Iris pigment epithelial cell (primary cell): Measurements from ENCODE around the gene EME2.
A peak's percentile ranks its signal among the peaks of the same experiment; 100 is the strongest.
"Not testable (repeated sequence)": the region's sequence is repeated elsewhere in the genome, so short reads cannot be mapped to it uniquely, and the experiment has no call there.

Experiments
- DNase-seq: peaks from one replicate; pipeline ENCODE4 v3.0.0-alpha.2; 2011; ENCODE audit warnings: low read depth

Gene EME2

DNA sequence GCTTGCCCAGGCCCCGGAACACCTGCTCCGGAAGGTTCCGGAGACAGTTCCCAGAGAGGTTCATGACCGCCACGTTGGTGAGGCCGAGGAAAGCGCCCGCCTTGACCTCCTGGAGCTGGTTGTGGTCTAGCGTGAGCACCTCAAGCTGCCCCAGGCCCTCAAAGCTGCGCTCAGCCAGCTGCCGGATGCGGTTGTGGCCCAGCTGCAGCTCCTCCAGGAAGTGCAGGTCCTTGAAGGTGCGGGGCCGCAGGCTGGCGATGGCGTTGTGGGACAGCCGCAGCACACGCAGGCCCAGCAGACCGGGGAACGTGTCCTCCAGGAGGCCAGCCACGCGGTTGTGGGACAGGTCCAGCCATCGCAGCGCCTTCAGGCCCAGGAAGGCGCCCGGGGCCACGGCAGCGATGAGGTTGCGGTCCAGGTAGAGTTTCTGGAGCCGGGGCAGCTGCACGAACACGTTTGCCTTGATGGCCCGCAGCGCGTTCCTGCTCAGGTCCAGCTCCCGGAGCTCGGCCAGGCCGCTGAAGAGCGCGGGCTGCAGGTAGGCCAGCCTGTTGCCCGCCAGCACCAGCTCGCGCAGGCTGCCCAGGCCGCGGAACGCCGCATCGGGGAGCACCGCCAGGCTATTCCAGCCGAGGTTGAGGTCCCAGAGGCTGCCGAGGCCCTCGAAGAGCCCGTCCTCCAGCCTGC, 18.8 kb downstream of the EME2 start:
- no peak for DNase-seq

DNA sequence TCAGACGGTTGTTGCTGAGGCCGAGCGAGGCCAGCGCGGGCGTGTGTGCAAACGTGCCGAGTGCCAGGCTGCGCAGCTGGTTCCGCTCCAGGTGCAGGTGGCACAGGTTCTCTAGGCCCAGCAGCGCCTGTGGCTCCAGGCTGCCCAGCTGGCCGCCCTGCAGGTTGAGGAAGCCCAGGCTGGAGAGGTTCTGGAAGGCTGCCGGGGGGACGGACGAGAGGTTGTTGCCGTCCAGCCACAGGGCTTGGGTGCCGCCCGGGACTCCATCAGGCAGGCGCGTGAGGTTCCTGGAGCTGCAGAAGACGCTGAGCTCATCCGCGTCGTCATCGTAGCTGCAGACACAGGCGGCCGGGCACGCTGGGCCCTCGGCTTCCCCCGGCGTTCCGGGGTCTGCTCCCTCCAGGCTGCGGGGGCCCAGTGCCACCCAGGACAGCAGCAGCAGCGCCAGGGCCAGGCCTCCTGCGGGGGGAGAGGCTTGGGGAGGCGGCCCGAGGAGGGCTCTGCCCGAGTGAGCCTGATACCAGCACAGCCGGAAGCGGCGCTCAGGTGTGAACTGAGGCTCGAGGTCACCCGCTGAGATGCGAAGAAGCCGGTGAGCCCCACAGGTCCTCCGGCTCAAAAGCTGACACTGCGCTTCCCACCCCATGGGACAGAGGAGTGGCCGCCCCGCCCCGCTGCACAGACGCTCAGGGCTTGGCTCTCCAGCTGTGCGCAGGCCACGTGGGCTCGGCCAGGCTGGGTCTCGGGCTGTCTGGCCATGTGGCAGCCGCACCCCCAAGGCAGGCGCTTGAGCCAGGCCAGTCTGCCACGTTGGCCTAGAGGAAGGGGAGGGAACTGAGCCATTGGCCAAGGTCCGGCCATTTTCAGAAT, 19.6 kb downstream of the EME2 start:
- DNase-seq = no peak

DNA sequence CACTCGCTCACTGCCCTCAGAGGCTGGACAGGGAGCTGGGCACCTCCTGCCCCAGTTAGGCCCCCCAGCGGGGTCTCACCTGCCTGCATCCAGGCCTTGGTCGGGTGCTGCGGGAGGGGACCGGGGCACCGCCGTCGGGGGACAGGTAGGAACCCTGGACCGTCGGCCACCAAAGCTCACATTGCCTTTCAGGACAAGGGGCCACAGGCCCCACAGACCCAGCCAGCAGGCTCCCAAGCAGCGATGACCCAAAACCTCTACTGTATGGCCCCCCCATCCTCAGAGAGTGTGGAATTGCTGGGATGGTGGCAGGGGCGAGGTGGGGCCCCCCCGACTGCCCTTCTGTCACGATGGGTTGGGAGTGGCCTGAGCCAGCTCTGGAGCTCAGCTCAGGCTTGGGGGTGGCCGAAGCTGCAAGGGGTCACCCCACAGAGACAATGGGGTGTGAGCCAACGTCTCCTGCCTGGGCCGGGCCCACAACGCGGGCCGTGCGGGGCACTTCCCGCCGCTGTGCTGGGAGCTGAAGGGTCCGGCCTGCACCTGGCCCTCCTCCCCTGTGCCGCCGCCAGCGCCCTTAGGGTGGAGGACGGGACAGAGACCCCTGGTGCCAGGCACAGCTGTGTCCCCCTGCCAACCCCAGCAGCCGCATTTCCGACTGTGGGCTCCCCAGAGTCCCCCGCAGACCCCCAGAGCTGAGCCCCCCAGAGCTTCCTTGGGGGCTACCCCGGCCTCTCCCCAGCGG, 20.4 kb downstream of the EME2 start:
- DNase-seq = no peak

DNA sequence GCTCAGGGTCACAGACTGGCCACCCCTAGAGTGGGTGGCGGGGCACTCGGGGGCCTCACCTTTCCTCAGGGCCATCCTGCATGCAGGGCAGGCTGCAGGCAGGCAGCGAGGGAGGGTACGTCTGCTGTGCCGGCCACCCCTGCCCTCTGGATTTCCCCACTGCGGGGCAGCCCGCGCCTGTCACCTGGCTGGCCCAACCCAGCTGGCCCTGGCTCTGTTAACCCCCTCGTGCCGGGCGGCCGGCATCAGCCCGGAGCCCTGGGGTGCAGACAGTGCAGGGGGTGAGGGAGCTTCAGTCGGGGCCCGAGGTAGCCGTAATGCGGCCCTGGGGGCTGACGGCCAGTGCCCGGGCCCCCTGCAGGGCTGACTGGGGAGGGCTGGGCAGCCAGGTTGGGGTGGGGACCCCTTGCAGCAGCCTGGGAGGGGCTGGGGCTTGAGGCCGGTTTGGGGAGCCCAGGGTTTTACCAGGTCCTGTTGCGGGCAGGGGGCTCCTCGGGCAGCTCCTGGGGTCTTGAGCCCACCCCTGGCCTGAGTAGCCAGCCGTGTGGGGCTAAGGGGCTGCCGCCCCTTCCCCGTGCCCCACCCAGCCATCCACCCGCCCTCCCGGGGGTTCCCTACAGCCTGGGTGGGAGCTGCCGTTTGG, 21.1 kb downstream of the EME2 start, which contains the start of gene IGFALS:
Gene IGFALS, minus strand, starts transcription at position 128 of the 643 bp plus-strand sequence. Its CDS starts 53 bp downstream, at position 75.
- no peak for DNase-seq

DNA sequence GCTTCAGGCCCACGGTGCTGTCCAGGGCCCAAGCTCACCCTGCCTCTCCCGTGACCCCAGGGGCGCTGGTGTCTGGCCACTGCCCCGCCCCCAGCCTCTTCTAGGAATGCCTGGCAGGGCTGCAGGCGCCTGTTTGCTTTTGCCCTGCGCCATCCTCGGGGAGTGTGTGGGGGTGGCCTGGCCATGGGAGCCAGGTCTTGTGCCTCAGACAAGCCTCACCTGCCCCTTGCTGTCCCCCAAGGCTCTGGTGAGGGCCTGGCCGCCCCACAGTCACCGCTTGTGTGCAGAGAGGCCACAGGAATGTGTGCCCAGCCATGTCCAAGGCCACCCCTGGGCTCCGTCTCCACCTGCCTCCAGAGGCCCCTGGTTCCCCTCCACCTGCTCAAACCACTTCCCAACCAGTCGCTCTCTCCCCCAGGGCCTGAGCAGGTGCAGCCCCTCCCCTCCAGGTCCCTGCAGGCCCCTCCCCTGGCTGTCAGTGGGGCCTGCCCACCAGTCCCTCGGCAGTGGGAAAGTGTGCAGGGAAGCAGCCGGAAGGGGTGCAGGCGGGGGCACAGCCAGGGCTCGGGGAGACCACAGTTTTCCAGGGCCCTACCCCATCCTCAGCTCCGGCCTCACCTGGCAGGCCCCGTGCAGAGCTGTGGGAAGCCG, 21.7 kb downstream of the EME2 start:
- DNase-seq = no peak

DNA sequence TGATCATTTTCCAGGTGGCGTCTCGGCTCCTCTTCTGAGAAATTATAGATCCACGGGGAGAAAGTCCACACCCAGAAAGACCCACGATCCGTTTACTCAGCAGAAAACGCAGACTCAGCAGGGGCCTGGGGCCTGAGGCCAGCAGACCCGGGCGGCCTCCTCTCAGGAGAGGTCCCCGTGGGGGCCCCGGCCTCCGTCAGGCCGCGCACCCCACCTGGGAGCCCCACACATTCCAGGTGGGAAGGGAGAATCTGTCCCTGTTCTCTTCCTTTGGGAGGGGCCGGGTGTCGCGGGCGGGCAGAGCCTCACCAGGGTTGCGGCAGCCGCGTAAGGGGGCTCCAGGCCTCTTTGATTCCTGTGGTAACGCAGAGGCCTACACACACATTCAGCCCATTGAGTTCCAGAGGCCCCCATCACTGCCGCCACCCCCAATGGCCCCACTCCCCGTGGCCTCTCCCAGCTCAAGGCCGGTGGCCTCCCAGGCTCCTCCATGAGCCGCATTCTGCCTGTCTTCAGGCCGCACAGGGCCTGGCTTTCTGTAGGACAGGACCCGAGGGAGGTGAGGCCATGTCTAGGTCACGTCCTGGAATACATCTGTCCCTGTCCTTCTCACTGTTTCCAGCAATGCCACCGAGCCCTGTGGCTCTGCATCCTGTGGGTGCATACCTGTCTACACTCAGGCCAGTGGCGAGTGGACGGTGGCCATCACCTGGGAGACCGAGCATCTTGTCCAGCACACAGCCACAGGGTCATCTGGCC, 22.5 kb downstream of the EME2 start:
- DNase-seq = no peak

DNA sequence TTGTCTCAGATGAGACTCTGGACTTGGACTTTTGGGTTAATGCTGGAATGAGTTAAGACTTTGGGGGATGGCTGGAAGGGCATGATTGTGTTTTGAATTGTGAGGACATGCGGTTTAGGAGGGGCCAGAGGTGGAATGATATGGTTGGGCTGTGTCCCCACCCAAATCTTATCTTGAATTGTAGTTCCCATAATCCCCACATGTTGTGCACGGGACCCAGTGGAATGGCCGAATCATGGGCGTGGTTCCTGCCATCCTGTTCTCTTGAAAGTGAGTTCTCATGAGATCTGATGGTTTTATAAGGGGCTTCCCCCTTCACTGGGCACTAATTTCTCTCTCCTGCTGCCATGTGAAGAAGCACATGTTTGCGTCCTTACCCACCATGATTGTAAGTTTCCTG, 26.7 kb downstream of the EME2 start:
- DNase-seq = not testable (repeated sequence)

DNA sequence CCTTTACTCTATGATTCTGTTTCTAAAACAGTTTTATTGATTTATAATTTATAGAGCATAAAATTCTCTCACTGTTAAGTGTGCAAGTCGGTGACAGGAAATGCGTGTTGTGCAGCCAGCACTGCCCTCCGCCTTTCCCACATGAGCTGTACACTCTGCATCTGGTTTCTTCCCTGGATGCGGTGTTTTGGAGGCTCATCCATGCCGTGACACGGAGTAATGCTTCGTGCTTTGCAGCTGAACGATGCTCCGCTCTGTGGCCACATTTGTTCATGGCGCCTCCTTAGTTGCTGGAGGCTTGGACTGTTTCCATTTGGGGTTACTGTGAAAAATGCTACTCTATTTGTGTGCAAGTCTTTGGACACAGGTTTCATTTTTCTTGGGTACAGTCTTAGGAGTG, 28.1 kb downstream of the EME2 start:
- DNase-seq = no peak

DNA sequence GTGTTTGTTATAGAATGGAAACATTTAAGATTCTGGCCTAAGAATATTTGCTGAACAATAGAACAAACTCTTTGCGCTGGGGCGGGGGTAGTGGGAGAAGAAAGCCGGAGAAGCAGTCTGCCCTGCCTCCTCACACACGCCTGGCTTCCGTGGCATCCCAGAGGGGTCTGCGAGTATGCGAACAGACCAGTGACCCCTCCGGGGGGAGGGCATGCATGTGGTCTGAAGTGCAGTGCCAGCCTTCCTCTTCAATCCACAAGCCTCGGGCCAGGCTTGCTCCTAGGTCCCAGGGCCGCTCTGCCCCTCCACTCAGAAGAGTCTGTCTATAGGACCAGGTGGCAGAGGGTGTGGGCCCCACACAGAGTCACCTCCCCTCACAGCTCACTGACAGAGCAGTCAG, 35.0 kb downstream of the EME2 start:
- DNase-seq = no peak

DNA sequence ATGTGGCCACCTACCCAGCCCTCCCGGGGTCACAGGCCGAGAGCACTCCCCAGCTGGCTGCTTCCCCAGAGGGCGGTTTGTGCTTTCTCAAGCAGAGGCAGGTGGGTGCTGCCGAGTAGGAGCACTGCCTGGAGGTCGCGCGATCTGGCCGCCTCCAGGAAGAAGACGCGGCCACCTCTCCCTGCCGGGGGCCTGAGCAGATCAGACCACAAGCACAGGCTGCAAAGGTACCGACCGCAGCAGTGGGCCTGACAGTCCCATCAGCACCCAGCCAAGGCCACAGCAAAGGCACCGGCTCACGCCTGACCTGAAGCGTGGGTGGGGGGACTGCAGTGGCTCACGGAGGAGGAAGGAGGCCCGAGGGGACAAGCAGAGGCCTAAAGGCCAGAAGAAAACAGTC, 36.1 kb downstream of the EME2 start:
- no peak for DNase-seq

DNA sequence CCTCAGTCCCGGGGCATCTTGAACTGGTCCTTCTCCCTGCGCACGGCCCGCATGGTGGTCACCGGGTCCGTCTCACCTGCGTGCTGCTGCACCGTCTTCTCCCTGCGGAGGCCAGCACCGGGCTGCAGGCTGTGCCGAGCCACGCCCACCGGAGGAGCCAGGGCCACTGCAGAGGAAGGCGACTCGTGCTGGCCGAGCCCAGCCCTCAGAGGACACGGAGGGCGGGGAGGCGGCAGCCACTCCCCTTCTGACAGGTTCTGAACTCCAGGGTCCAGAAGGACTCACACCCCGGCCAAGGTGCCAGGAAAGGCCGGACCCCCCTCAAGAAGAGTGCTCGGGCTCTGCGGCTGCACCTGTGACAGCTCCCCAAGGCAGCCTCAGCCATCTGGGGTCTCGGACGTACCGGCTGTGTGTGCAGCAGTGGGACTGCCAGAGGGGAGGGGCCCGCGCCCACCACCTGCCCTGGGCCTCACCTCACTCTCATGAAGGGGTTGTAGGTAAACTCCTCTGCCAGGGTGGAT, 36.7 kb downstream of the EME2 start:
- no peak for DNase-seq

DNA sequence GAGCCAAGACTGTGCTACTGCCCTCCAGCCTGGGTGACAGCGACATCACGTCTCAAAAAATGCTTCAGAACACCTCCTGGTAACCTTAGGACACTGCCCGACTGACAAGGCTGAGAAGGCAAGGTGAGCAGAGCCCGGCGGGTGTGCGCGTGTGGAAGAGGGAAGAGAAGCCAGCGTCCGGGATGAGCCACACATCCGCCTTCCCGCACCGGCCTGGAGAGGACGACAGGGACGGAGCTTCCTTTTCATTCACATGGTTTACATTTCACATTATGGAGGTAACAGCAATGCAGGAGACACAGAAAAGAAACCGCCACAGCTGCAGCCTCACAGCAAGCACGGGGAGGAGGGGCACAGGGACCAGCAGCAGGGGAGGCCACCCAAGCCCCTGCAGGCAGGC, 37.5 kb downstream of the EME2 start:
- no peak for DNase-seq

DNA sequence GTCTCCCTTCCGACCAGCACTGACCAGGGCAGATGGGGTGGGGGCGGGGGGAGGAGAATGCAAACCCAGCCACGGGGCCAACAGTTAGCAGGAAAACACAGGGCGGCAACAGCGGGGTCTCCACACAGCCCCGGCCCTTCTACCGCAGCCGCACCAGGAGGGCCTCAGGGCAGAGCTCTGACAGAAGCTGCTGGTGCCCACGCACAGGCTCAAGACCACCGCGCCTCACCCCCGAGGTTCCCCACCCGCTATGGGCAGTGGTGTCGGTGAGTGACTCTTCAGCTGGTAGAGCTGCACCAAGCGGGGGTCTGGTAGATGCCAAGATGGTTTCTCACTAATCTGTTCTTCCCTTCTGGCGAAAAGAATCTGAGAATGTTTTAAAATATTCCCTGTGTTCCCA, 37.9 kb downstream of the EME2 start:
- DNase-seq = no peak

DNA sequence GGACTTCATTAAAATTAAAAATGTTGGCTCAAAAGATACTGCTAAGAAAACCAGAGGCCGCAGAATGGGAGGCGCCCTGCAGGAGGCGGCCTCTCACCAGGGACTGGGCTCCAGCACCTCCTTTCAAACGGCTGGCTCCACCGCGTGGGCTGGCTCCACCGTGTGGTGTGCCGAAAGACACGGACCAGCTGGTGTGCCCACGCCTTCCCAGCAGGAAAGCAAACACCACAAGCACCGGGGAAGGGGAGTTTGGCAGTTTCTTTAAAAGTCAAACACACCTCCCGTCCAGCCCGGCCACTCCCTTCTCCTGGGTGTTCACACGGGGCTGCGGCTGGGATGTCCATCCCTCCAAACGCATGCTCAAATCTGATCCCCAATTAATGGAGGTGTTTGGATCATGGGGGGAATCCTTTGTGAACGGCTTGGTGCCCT, 40.1 kb downstream of the EME2 start:
- DNase-seq = peak; percentile 63

DNA sequence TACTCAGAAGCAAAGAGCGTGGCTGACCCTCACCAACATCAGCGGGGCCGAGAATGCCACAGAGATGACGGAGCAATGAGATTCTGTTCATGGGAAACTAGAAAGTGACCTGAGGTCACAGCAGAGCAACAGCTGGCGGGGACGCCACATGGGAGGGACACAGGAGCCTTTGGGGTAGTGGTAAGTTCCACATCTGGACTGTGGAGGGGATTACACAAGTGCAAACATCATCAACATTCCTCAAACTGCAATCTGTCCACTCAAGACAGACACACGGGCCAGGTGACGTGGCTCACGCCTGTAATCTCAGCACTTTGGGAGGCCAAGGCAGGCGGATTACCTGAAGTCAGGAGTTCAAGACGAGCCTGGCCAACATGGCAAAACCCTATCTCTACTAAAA, 42.9 kb downstream of the EME2 start:
- DNase-seq = no peak

DNA sequence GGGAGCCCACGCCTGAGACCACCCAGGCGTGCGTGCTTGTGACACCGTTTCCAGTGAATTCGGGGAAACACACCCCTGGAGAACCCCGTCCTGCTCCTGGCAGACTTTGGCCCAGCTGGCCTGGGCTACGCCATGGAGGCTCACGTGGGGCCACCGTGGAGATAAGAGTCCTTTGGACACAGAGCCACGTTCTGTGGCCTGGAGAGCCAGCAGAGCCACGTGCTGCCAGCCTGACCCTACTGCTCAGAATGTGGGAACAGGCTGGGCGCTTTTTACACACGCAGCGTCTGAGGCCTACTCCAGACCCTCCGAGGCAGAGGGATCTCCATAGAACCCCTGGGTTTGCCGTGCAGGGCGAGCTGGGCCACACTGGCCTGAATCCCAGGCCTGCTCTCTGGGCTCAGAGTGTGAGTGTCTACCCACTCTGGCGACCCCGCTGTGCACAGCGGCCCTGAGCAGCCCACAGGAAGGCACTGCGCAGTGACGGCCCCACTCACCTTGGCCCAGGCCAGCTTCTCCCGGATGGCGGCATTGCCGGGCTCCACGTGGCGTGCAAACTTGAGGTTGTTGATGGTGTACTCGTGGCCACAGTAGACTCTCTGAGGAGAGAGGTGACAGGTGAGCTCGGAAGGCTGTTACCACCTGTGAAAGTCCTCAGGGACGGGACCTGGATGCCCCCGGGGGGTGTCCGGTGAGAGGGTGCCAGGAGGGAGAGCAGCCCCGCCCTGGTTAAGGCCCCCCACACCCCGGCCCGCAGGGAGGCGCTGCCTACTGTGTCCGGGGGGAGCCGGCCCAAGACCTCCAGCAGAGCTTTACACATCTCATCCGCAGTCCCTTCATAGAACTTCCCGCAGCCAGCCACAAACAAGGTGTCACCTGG, 44.0 kb downstream of the EME2 start:
- DNase-seq = no peak

DNA sequence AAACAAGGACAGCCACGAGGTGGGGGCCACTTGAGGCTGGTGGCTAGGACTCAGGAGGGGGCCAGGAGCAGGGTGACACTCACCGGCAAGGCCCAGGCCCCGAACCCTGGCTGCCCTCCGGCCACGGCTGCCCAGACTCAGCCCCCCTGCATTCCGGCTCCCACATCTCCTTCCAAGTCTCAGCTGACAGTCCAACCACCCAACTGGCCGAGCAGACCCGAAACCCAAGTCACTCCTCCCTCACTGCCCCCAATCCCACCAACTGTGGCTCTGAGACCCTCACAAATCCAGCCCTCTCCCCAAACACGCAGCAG, 44.6 kb downstream of the EME2 start:
- no peak for DNase-seq

DNA sequence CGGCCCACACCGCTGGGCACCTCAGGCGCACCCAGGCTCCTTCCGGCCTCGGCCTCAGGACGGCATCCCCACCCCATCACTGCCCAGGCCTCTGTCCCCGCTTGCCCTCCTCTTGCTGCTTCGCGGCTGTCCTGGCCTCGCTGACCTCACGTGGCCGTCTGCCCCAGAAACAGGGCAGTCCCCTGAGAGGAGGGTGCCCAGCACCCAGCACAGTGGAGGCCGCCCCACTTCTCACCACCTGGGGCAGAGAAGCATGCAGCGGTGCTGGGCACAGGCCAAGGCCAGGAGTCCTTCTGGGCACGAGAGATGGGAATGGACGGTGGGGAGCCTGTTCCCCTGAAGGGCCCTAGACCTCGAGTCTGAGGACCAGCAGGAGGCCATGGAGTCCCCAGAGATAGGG, 45.1 kb downstream of the EME2 start:
- no peak for DNase-seq

DNA sequence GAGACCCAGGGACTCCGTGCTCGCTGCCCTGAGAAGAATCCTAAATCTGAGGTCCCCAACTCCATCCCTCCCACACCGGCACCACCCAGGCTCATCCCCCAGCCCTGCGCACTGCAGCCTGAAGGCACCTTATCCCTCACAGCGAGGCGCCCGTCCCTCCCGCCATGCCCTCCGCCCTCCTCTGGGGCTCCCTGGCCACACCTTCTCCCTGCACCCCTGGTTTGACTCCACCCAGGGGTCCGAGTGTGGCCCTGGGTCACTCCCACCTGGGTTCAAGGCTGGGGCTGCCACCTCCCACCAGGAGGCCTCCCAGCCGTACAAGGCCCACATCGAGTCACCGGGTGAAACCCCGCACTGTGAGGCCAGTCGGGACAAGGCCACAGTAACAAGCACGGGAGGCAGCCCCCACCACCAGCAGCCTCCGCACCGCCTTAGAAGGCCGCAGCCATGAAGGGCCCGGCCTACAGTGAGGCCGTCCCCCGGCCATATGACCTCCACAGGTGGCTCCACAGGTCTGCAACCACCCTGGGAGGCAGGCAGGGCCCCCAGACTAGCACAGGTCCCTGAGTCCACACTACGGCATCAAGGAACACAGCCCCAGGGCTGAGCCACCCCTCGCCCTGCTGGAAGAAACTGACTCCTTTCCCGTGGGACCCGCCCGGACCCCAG, 45.7 kb downstream of the EME2 start:
- no peak for DNase-seq
